Activated CD4-positive, alpha-beta T cell treated with anti-CD3 and anti-CD28 coated beads for 1 hour (primary cell): Measurements from ENCODE around the gene ACIN1.

Experiments used
- DNase-seq: peaks from one replicate; pipeline ENCODE4 v3.0.0-alpha.2; 2020

ACIN1 gene

GRCh38 chr14:23009483-23009938 is 85.4 kb downstream of the ACIN1 start:
- no peak for DNase-seq

DNA sequence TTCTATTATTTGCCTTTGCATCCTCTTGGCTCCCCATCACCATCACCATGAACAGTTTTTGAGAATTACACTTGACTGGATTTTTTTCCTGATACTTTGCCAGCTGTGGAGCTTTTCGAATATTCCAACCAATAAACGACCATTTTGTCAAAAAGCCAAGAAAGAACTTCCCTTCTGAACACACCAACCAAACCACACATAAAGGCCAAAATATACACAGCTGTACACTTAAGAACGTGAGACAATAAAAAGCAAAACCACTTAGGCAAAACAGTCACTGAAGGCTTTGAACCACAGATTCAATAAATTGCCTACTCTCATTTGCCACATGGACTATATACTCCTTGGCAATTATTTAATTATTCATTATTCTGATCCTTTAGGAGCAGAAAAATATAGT is 86.1 kb downstream of the ACIN1 start:
- DNase-seq = no peak
